ENCODE results near the gene AKT1.

The AKT1 gene

DNA sequence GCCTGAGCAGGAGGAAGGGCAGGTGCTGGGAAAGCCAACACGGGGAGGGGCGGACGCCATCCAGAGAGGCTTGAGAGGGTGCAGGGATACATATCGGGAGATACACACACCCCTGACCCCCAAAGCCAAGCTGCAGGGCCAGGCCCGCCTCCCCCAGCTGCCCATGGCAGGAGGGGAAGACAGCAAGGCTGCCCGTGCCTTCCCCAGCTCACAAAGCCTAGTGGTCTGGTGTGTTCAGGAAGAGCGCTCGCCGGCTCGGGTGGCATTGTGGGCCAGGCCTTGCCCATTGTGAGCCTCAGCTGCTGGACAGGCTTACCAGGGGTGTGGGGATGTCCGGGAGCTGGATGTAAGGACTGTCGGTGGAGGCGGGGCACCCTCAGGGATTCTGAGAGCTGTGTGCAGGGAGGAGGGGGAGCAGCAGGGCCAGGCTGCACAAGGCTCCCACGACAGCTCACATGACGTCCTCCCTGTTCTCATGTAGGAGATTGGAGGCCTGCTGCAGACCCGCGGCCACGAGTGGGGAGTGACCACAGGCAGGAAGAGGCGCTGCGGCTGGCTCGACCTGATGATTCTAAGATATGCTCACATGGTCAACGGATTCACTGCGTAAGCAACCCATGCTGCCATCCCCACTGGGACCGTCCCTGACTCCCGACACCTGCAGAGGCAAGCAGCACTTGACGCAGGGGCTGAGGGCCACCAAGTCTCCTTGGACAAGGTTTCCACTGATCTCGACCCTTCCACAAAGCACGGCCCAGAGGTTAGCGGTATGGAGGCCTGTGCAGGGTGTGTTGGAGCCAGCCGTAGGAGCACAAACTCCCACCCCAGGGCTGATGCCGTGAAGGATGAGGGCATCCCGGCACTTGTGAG lies 52.7 kb downstream of the AKT1 start:
- H3K4me3 ChIP-seq (replicated peaks in 1 of 2; ENCODE audit: low read depth in 2 of 2, low read length in 2 of 2), result no peak overlapping the region
- no peak for DNase-seq (ENCODE audit: low read depth in 2 of 2)
- TF ChIP-seq, protein P1, sequence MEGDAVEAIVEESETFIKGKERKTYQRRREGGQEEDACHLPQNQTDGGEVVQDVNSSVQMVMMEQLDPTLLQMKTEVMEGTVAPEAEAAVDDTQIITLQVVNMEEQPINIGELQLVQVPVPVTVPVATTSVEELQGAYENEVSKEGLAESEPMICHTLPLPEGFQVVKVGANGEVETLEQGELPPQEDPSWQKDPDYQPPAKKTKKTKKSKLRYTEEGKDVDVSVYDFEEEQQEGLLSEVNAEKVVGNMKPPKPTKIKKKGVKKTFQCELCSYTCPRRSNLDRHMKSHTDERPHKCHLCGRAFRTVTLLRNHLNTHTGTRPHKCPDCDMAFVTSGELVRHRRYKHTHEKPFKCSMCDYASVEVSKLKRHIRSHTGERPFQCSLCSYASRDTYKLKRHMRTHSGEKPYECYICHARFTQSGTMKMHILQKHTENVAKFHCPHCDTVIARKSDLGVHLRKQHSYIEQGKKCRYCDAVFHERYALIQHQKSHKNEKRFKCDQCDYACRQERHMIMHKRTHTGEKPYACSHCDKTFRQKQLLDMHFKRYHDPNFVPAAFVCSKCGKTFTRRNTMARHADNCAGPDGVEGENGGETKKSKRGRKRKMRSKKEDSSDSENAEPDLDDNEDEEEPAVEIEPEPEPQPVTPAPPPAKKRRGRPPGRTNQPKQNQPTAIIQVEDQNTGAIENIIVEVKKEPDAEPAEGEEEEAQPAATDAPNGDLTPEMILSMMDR (IDR thresholded peaks at IDR 0.05; ENCODE audit: low read depth, low read length), result no peak

DNA sequence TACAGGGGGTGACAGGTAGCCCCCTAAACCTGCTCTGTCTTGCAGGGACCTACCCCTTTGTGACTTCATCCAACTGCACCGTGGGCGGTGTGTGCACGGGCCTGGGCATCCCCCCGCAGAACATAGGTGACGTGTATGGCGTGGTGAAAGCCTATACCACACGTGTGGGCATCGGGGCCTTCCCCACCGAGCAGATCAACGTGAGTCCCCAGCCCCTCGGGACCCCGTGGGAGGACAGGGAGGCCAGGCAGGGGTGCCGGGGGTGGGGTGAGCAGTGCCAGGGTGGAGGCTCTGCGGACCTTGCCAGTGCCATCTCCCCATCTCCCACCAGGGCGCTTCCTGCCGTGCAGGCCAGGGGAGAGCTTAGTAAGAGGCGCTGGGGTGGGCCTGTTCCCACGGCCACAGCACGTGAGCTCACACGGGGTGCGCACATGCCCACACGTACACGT lies 53.7 kb downstream of the AKT1 start:
- no peak overlapping the region for H3K4me3 ChIP-seq (replicated peaks in 1 of 2; ENCODE audit: low read depth in 2 of 2, low read length in 2 of 2)
- DNase-seq (ENCODE audit: low read depth in 2 of 2), result no peak
- TF ChIP-seq, protein P1 (IDR thresholded peaks at IDR 0.05; ENCODE audit: low read depth, low read length), result no peak

DNA sequence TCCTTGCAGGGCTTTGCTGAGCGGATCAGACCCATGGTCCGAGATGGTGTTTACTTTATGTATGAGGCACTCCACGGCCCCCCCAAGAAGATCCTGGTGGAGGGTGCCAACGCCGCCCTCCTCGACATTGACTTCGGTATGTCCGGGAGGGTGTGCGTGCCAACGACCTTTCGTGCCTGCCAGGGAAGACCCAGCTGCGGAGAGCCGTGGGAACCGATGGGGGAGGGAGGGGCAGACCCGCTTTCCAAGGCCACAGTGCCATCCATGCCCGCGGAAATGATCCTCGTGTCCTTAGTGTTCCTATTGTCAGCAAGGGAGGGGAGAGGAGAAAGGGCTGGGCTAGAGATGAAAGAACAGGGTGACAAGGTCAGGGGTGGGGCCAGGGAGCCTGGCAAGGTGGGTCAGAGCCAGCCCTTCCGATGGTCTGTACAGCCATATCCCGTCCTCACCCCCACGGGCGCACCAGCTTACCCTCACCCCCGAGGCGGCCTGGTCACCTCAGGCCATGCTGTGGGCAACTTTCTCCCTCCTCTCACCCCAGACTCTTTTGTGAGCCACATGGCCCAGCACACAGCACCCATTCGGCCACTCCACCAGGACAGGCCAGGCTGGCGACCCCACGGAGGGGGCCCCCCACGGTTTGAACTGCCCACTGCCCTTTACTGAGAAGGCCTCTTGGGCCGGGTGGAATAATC lies 54.3 kb downstream of the AKT1 start:
- DNase-seq (ENCODE audit: low read depth in 2 of 2), result no peak
- TF ChIP-seq, protein P1 (IDR thresholded peaks at IDR 0.05; ENCODE audit: low read depth, low read length), result no peak
- H3K4me3 ChIP-seq (replicated peaks in 1 of 2; ENCODE audit: low read depth in 2 of 2, low read length in 2 of 2), result no peak overlapping the region

DNA sequence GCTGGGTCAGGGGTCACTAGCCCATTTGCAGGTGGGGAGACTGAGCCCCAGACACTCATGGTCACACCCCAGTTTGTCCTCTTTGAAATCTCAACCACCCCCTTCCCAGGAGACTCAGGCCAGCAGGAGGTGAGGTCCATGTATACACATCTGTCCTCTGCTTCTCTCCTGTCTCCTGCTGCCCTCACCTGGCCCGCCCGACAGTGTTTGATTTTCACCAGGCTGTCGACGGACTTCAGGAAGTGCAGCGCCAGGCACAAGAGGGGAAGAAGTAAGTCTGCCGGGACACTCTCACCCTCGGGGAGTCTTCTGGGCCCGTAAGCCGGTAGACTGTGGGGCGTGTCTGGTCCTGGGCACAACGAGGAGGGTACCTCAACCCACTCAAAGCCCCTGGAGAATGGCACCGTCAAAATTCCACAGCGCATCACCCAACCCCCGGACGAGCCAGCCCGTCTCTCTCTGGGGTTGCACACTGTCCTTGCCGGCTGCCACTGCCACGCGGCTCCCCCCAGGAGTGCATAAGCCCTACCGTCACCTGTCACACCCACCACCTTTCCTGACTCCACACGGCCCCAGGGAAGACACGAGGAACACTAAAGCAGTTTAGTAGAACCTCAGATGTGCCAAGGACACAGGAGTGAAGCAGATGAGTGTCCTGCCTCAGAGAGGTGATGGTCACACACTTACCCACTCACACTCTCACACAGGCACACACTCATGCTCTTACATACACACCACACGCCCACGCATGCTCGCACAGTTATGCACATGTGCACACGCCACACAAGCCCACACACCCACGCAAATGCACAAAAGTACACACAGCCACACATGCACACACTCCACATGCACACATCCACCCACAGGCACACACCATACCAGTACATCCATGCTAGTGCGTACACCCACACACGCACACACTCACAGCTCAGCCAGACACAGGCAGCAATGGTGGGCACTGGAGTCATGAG lies 55.7 kb downstream of the AKT1 start:
- H3K4me3 ChIP-seq (replicated peaks in 1 of 2; ENCODE audit: low read depth in 2 of 2, low read length in 2 of 2), result no peak overlapping the region
- TF ChIP-seq, protein P1 (IDR thresholded peaks at IDR 0.05; ENCODE audit: low read depth, low read length), result no peak
- DNase-seq (ENCODE audit: low read depth in 2 of 2), result no peak

DNA sequence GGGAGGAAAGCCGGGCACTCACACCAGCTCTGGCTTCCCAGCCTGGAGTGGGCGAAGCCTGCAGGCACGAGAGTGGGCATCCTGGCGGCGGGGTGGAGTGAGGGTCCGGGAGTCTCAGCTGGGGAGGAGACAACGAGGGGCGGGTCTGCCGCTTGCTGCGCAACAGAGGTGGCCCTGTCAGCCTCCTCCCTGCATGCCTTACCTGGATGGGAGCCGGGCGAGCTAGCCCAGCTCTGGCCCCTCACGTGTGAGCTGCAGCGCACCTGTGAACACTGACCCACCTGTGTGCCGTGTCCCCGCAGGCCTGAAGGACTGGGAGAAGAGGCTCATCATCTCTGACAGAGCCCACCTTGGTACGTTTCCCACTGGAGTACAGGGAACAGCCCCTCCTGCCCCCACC lies 56.5 kb downstream of the AKT1 start:
- H3K4me3 ChIP-seq (replicated peaks in 1 of 2; ENCODE audit: low read depth in 2 of 2, low read length in 2 of 2), result no peak overlapping the region
- TF ChIP-seq, protein P1 (IDR thresholded peaks at IDR 0.05; ENCODE audit: low read depth, low read length), result no peak
- no peak for DNase-seq (ENCODE audit: low read depth in 2 of 2)

DNA sequence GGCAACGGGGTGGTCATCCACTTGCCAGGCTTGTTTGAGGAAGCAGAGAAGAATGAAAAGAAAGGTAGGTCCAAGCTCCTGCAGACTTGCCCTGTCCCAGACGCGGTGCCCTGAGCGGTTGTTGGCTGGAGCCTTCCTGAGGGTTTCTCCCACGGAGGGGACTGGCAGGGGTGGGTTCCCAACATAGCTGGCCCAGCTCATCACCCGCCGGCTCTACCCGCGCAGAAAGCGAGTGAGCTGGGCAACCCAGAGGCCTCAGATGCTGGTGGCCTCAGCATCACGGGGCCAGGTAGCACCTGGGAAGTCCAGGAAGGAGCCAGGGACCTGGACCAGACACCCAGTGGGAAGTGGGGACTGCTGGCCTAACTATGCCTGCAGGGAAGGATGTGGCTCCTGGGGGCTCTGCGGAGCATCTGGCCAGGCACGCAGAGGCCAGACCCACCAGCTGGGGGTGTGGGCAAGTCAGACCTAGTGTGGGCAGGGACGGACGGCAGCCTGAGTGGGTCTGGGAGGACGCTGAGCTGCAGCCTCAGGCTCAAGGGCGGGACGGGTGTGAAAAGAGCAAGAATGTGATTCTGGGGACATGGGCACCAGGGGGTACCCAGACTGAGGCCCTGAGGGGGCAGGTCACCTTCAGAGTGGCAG lies 57.1 kb downstream of the AKT1 start:
- H3K4me3 ChIP-seq (replicated peaks in 1 of 2; ENCODE audit: low read depth in 2 of 2, low read length in 2 of 2), result no peak overlapping the region
- DNase-seq (ENCODE audit: low read depth in 2 of 2), result no peak
- TF ChIP-seq, protein P1 (IDR thresholded peaks at IDR 0.05; ENCODE audit: low read depth, low read length), result no peak

All from cardiac fibroblast (primary cell).